Neural cell (in vitro differentiated cells): ENCODE measurements around the gene AKIRIN2.

Experiments
- CTCF ChIP-seq: fragments of 450-650 bp; IDR thresholded peaks from 2 replicates; pipeline ENCODE4 v1.5.1; 2014; ENCODE audit warnings: antibody characterized with exemption, mild to moderate bottlenecking, moderate library complexity; ENCODE audit not compliant: poor library complexity, severe bottlenecking
- EP300 ChIP-seq: fragments of 450-650 bp; conservative IDR thresholded peaks from 2 replicates; pipeline ENCODE4 v1.6.1; 2014; ENCODE audit warnings: antibody characterized with exemption, mild to moderate bottlenecking, moderate library complexity; ENCODE audit not compliant: poor library complexity, severe bottlenecking
- EZH2 ChIP-seq: fragments of 200-600, 300-800 bp; shearing (Covaris generic), sonication (generic); IDR thresholded peaks from 2 replicates; pipeline ENCODE4 v1.6.1; 2014; ENCODE audit warnings: antibody characterized with exemption, low read length, borderline replicate concordance, mild to moderate bottlenecking; ENCODE audit not compliant: insufficient read depth, poor library complexity, severe bottlenecking
- POLR2AphosphoS5 ChIP-seq: IDR thresholded peaks from 2 replicates; pipeline ENCODE4 v1.6.1; 2012
- RAD21 ChIP-seq: fragments of 450-650 bp; conservative IDR thresholded peaks from 2 replicates; pipeline ENCODE4 v1.6.1; 2014; ENCODE audit warnings: antibody characterized with exemption, mild to moderate bottlenecking, moderate library complexity
- REST ChIP-seq: IDR thresholded peaks from 2 replicates; pipeline ENCODE4 v1.6.1; 2012; ENCODE audit warnings: borderline replicate concordance
- SMC3 ChIP-seq: fragments of 450-650 bp; conservative IDR thresholded peaks from 2 replicates; pipeline ENCODE4 v1.6.1; 2014; ENCODE audit warnings: antibody characterized with exemption, mild to moderate bottlenecking, moderate library complexity; ENCODE audit not compliant: poor library complexity
- TAF1 ChIP-seq: IDR thresholded peaks from 2 replicates; pipeline ENCODE4 v1.6.1; 2012; ENCODE audit warnings: low read depth

- TF ChIP-seq CTCF: no peak
- TF ChIP-seq EZH2: no peak
- no peak for TF ChIP-seq EP300
- no peak for TF ChIP-seq RAD21
- TF ChIP-seq POLR2AphosphoS5: no peak
- TF ChIP-seq SMC3: no peak
- no peak for TF ChIP-seq TAF1
- TF ChIP-seq REST: no peak
These were observed 34.0 kb downstream of the AKIRIN2 start for GRCh38 chr6:87668013-87668412.
